H1 (cell line): Measurements from ENCODE around the gene MEGF11. TPM values are rescaled to one million over a fixed set of nuclear protein-coding genes. Genes with fewer than 3 reads are reported as not detected.

Experiments used
- CTCF ChIA-PET: fragments of 300-600 bp; sonication (Branson Sonifier 250); formaldehyde crosslinking; loops from one replicate; lab custom pipeline; 2021; ENCODE audit not compliant: partially characterized antibody; lab: Charles Lee
- POLR2A ChIA-PET: fragments of 300-600 bp; sonication (Branson Sonifier 250); formaldehyde crosslinking; loops from one replicate; lab custom pipeline; 2021; ENCODE audit warnings: inconsistent platforms; ENCODE audit not compliant: partially characterized antibody; lab: Charles Lee
- DNase-seq, 2 experiments: peaks; one replicate each; pipeline versions ENCODE4 v3.0.0 to v3.0.0-alpha.2; 2010 to 2022; ENCODE audit warnings: low spot score in 2 of 2, low read depth in 1 of 2, mixed read lengths in 1 of 2
- FAIRE-seq: peaks from 2 replicates; lab custom pipeline; 2011; peaks lifted over from hg19 to GRCh38; lab: Jason Lieb, UNC
- H2AFZ ChIP-seq: 2 replicates; pipeline ENCODE4 v1.8.1; 2012; ENCODE audit warnings: low read length, inconsistent platforms
- H2AK5ac ChIP-seq: 2 replicates; pipeline ENCODE4 v1.6.1; 2013; ENCODE audit warnings: low read depth, low read length
- H2BK120ac ChIP-seq: replicated peaks from 2 replicates; pipeline ENCODE3; 2013; ENCODE audit warnings: low read depth, low read length, inconsistent platforms
- H2BK12ac ChIP-seq: 2 replicates; pipeline ENCODE4 v1.6.1; 2013; ENCODE audit warnings: low read depth, low read length
- H2BK15ac ChIP-seq: 2 replicates; pipeline ENCODE4 v1.6.1; 2013; ENCODE audit warnings: low read length
- H2BK20ac ChIP-seq: 2 replicates; pipeline ENCODE4 v1.6.1; 2013; ENCODE audit warnings: low read length
- H2BK5ac ChIP-seq: 2 replicates; pipeline ENCODE4 v1.6.1; 2013; ENCODE audit warnings: low read depth, low read length
- H3K14ac ChIP-seq: 2 replicates; pipeline ENCODE4 v1.6.1; 2013; ENCODE audit warnings: inconsistent platforms; ENCODE audit not compliant: insufficient read length
- H3K18ac ChIP-seq: 2 replicates; pipeline ENCODE4 v1.6.1; 2013; ENCODE audit warnings: low read length; ENCODE audit errors: extremely low read depth
- H3K23ac ChIP-seq: 2 replicates; pipeline ENCODE4 v1.6.1; 2013; ENCODE audit warnings: inconsistent platforms; ENCODE audit not compliant: insufficient read length
- H3K23me2 ChIP-seq: 2 replicates; pipeline ENCODE4 v1.6.1; 2013; ENCODE audit warnings: low read depth, low read length
- H3K27ac ChIP-seq: 2 replicates; pipeline ENCODE4 v1.6.1; 2011; ENCODE audit warnings: low read depth, low read length, inconsistent platforms
- H3K27me3 ChIP-seq, 4 experiments: replicated peaks in 1 of 4; 1 replicate in 1 of 4; 2 replicates in 3 of 4; pipeline versions ENCODE4 v1.6.1 to v1.8.1; 2011 to 2013; ENCODE audit warnings: low read length in 3 of 4, mild to moderate bottlenecking in 3 of 4, inconsistent platforms in 2 of 4, mixed read lengths in 2 of 4, moderate library complexity in 1 of 4; ENCODE audit not compliant: control insufficient read depth in 3 of 4, insufficient read depth in 3 of 4; ENCODE audit errors: extremely low read depth in 1 of 4
- H3K36me3 ChIP-seq, 4 experiments: 2 replicates each; pipeline versions ENCODE4 v1.6.1 to v1.8.1; 2011 to 2013; ENCODE audit warnings: mild to moderate bottlenecking in 4 of 4, low read length in 3 of 4, moderate library complexity in 2 of 4, control low read depth in 1 of 4, inconsistent platforms in 1 of 4; ENCODE audit not compliant: insufficient read depth in 4 of 4, control insufficient read depth in 2 of 4
- H3K4ac ChIP-seq: replicated peaks from 2 replicates; pipeline ENCODE3; 2013; ENCODE audit warnings: low read length, low read depth, mixed read lengths, inconsistent platforms; ENCODE audit not compliant: insufficient read length
- H3K4me1 ChIP-seq, 4 experiments: replicated peaks in 1 of 4; 1 replicate in 1 of 4; 2 replicates in 3 of 4; pipeline versions ENCODE4 v1.6.1 to v1.8.1; 2011 to 2013; ENCODE audit warnings: low read length in 3 of 4, inconsistent platforms in 2 of 4, mixed read lengths in 1 of 4; ENCODE audit not compliant: insufficient read depth in 4 of 4, control insufficient read depth in 3 of 4
- H3K4me2 ChIP-seq, 2 experiments: 2 replicates each; pipeline versions ENCODE4 v1.6.1 to v1.8.1; 2011 to 2013; ENCODE audit warnings: low read depth in 2 of 2, low read length in 2 of 2, control low read depth in 1 of 2, inconsistent platforms in 1 of 2, mild to moderate bottlenecking in 1 of 2; ENCODE audit not compliant: insufficient read depth in 1 of 2
- H3K4me3 ChIP-seq, 4 experiments: fragments of 200-600, 300-600 bp in 1 of 4; sonication (generic), shearing (Covaris generic), sonication (Bioruptor Twin) in 1 of 4; 2 replicates each; pipeline versions ENCODE4 v1.5.1 to v1.8.1; 2011 to 2016; ENCODE audit warnings: low read length in 4 of 4, low read depth in 3 of 4, control low read depth in 2 of 4, inconsistent platforms in 2 of 4, mild to moderate bottlenecking in 2 of 4, mixed read lengths in 1 of 4, moderate library complexity in 1 of 4; ENCODE audit not compliant: insufficient read depth in 2 of 4; ENCODE audit errors: extremely low read depth in 1 of 4
- H3K56ac ChIP-seq: replicated peaks from 2 replicates; pipeline ENCODE3; 2013; ENCODE audit warnings: low read depth, mild to moderate bottlenecking, mixed read lengths, low read length, inconsistent platforms; ENCODE audit not compliant: insufficient read length
- H3K79me1 ChIP-seq: 2 replicates; pipeline ENCODE4 v1.6.1; 2013; ENCODE audit warnings: low read depth, low read length, control low read depth
- H3K79me2 ChIP-seq, 2 experiments: 2 replicates each; pipeline versions ENCODE4 v1.6.1 to v1.8.1; 2012 to 2013; ENCODE audit warnings: low read length in 2 of 2, mild to moderate bottlenecking in 2 of 2, inconsistent platforms in 1 of 2; ENCODE audit not compliant: insufficient read depth in 2 of 2, control insufficient read depth in 1 of 2
- H3K9ac ChIP-seq, 4 experiments: replicated peaks in 1 of 4; 1 replicate in 1 of 4; 2 replicates in 3 of 4; pipeline versions ENCODE4 v1.6.1 to v1.8.1; 2011 to 2013; ENCODE audit warnings: low read depth in 3 of 4, low read length in 3 of 4, control low read depth in 2 of 4, mild to moderate bottlenecking in 2 of 4, moderate library complexity in 2 of 4, inconsistent platforms in 1 of 4; ENCODE audit errors: extremely low read depth in 1 of 4
- H3K9me3 ChIP-seq, 2 experiments: 2 replicates each; pipeline versions ENCODE4 v1.6.1 to v1.8.1; 2012 to 2013; ENCODE audit warnings: mild to moderate bottlenecking in 2 of 2, moderate library complexity in 2 of 2, control low read depth in 1 of 2, inconsistent platforms in 1 of 2, low read depth in 1 of 2, low read length in 1 of 2, mixed read lengths in 1 of 2; ENCODE audit not compliant: insufficient read depth in 2 of 2
- H4K20me1 ChIP-seq, 2 experiments: replicated peaks in 1 of 2; 2 replicates each; pipeline versions ENCODE3 to v1.8.1; 2011 to 2013; ENCODE audit warnings: inconsistent platforms in 2 of 2, low read length in 2 of 2, mild to moderate bottlenecking in 1 of 2; ENCODE audit not compliant: insufficient read depth in 2 of 2, control insufficient read depth in 1 of 2
- H4K5ac ChIP-seq: 2 replicates; pipeline ENCODE4 v1.6.1; 2013; ENCODE audit warnings: low read length, low read depth, mixed read lengths, inconsistent platforms; ENCODE audit not compliant: insufficient read length
- H4K8ac ChIP-seq: 2 replicates; pipeline ENCODE4 v1.8.0; 2013; ENCODE audit warnings: mild to moderate bottlenecking, moderate library complexity, low read length, inconsistent platforms; ENCODE audit not compliant: insufficient read depth; ENCODE audit errors: extremely low read depth
- H4K91ac ChIP-seq: replicated peaks from 2 replicates; pipeline ENCODE3; 2013; ENCODE audit warnings: low read length, mixed read lengths, inconsistent platforms; ENCODE audit not compliant: insufficient read length
- BCL11A ChIP-seq, 2 experiments: IDR thresholded peaks; one replicate each; pipeline ENCODE4 v1.6.1; 2011; ENCODE audit warnings: low read depth in 2 of 2, low read length in 2 of 2, mild to moderate bottlenecking in 2 of 2
- JUN ChIP-seq: IDR thresholded peaks from 2 replicates; pipeline ENCODE4 v1.6.1; 2011; ENCODE audit warnings: low read depth, mild to moderate bottlenecking, improper control_type of control experiment, low read length
- RXRA ChIP-seq: IDR thresholded peaks from 2 replicates; pipeline ENCODE4 v1.6.1; 2011; ENCODE audit warnings: low read depth, mild to moderate bottlenecking, low read length, moderate library complexity; ENCODE audit not compliant: insufficient read depth
- SAP30 ChIP-seq: fragments of 300-600 bp; sonication (generic); IDR thresholded peaks from 2 replicates; pipeline ENCODE4 v1.7.1; 2012; ENCODE audit warnings: low read length, moderate library complexity, mild to moderate bottlenecking, inconsistent platforms; ENCODE audit not compliant: insufficient read depth, insufficient replicate concordance
- WGBS, 2 experiments: shearing (Covaris generic) in 1 of 2; methylation state at CpG; one replicate each; pipeline versions ENCODE4 v1.1.6 to v1.1.7; 2013 to 2015; ENCODE audit warnings: low lambda C conversion rate in 2 of 2, mixed read lengths in 2 of 2, inconsistent platforms in 1 of 2, low coverage in 1 of 2, missing lambda C conversion rate in 1 of 2; ENCODE audit not compliant: insufficient replicate concordance in 2 of 2, insufficient coverage in 1 of 2, insufficient read length in 1 of 2; ENCODE audit errors: extremely low coverage in 1 of 2, missing lambda C conversion rate in 1 of 2; 5-methylcytosine and 5-hydroxymethylcytosine counted together
- polyA plus RNA-seq, 7 experiments: library from polyadenylated mRNA; depleted of rRNA in 3 of 7; stranded (reverse) in 5 of 7; unstranded in 2 of 7; fragments of >200 nt in 5 of 7; fragments of 200-250 nt in 2 of 7; gene quantifications; 1 replicate in 5 of 7; 2 replicates in 1 of 7; 4 replicates in 1 of 7; pipeline versions ENCODE4 v1.2.1 to v1.2.3, GENCODE V29; 2011 to 2013; ENCODE audit warnings: missing spikeins in 2 of 7, mixed read lengths in 2 of 7
- total RNA-seq: library from RNA; stranded (reverse); fragmentation: NEBNext Ultra II Directional; extraction: Animal tissue kit (Norgen Biotek cat#: 25700); gene quantifications from 2 replicates; pipeline ENCODE4 v1.2.1, GENCODE V29; 2021
- TF ChIP-seq, protein P1 (sequence below): IDR thresholded peaks from 2 replicates; pipeline ENCODE4 v1.6.1; 2012; ENCODE audit warnings: low read length, inconsistent platforms

The MEGF11 gene
- total and polyA plus RNA-seq, 2 of the 8 experiments (the other 6 are each of a cell fraction or from before 2014, with no cell fraction given): 4.4 to 4.8 TPM

DNA sequence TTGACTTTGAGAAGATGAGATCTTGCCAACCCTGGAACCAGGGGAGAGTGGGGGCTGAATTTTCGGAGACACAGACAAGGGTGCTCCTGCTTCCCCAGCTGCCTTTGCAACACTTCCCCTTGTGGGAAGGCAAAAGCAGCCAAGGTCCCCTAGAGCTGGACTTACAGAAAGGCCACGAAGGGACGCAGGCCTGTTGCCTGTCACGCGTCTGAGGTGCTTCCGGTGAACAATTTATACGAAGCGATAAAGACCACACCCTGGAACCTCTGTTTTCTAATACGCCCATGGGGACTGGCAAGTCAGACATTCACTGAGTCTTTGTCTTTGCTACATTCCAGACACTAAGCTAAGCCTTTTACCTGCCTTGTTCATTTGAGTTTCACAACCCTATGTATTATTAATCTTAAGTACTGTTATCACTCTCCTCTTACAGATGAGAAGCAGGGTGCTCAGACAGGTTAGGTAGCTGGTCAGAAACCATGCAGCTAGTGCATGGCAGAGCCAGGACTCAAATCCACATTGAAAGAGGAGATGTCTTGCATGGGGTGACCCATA, 13.2 kb downstream of the MEGF11 start:
- 83% methylated on average over 9 of the region's 9 CpGs; no CpG with 5 or more reads in 1 of the 2 experiments for WGBS, 2 experiments
- H3K18ac ChIP-seq: no peak overlapping the region
- no peaks in the 10 kb centered on the region for H3K79me1 ChIP-seq
- H3K4me1 ChIP-seq: peaks cover 0 to 3% (median under 1%) of the 10 kb centered on the region in 4 experiments; a peak in 3 of 7 replicates
- TF ChIP-seq JUN (no peak), BCL11A (IDR thresholded peaks at IDR 0.05; ENCODE audit: low read depth in 2 of 2, low read length in 2 of 2) (no peak), RXRA (no peak), SAP30 (no peak)
- TF ChIP-seq, protein P1, sequence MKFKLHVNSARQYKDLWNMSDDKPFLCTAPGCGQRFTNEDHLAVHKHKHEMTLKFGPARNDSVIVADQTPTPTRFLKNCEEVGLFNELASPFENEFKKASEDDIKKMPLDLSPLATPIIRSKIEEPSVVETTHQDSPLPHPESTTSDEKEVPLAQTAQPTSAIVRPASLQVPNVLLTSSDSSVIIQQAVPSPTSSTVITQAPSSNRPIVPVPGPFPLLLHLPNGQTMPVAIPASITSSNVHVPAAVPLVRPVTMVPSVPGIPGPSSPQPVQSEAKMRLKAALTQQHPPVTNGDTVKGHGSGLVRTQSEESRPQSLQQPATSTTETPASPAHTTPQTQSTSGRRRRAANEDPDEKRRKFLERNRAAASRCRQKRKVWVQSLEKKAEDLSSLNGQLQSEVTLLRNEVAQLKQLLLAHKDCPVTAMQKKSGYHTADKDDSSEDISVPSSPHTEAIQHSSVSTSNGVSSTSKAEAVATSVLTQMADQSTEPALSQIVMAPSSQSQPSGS: no peak
- no peaks in the 10 kb centered on the region for H3K23me2 ChIP-seq
- H3K56ac ChIP-seq: no peak overlapping the region
- no peak overlapping the region for H3K4me2 ChIP-seq
- no peak overlapping the region for H2BK20ac ChIP-seq
- no peak overlapping the region for H2AFZ ChIP-seq
- DNase-seq: no peak
- POLR2A ChIA-PET: interaction anchor here (1.1 kb wide), 1 partner anchor 14 kb away, joined by 4 read pairs; no protein-coding TSS in a partner anchor
- no peaks in the 10 kb centered on the region; a peak in 1 of 8 replicates for H3K36me3 ChIP-seq
- no peak overlapping the region for H2BK120ac ChIP-seq
- H3K9me3 ChIP-seq: no peaks in the 10 kb centered on the region
- no peaks in the 10 kb centered on the region for H4K20me1 ChIP-seq
- peak overlapping the region; percentile 6 for H3K4ac ChIP-seq
- CTCF ChIA-PET: interaction anchor here (0.7 to 3.8 kb wide), 12 partner anchors 8 to 258 kb away, joined by 3 to 31 read pairs (median 4); partner anchors contain the start of gene MEGF11
- no peak overlapping the region for H4K5ac ChIP-seq
- no peak overlapping the region for H3K27ac ChIP-seq
- no peak overlapping the region for H3K23ac ChIP-seq
- H4K91ac ChIP-seq: no peak overlapping the region
- H4K8ac ChIP-seq: no peak overlapping the region
- no peak overlapping the region for H2BK5ac ChIP-seq
- H2BK15ac ChIP-seq: no peak overlapping the region
- H3K4me3 ChIP-seq: no peak overlapping the region
- no peak overlapping the region for H3K14ac ChIP-seq
- no peak overlapping the region for H2BK12ac ChIP-seq
- H3K79me2 ChIP-seq: no peaks in the 10 kb centered on the region
- no peak overlapping the region for H2AK5ac ChIP-seq
- FAIRE-seq: no peak
- H3K9ac ChIP-seq: no peak overlapping the region
- H3K27me3 ChIP-seq: peaks cover 0 to 2% (median 0%) of the 10 kb centered on the region in 4 experiments; a peak in 2 of 7 replicates
